NOMO-1 treated with dmso at 0.1 percent for 144 hours (cell line): ENCODE data around the gene C11orf68.

ENCODE experiments used
- DNase-seq: peaks from one replicate; lab custom pipeline; 2025; ENCODE audit not compliant: unreplicated experiment; lab: John Stamatoyannopoulos, UW

C11orf68 gene

GRCh38 chr11:65891219-65892136 lies 27.4 kb downstream of the C11orf68 start:
- no peak for DNase-seq

DNA sequence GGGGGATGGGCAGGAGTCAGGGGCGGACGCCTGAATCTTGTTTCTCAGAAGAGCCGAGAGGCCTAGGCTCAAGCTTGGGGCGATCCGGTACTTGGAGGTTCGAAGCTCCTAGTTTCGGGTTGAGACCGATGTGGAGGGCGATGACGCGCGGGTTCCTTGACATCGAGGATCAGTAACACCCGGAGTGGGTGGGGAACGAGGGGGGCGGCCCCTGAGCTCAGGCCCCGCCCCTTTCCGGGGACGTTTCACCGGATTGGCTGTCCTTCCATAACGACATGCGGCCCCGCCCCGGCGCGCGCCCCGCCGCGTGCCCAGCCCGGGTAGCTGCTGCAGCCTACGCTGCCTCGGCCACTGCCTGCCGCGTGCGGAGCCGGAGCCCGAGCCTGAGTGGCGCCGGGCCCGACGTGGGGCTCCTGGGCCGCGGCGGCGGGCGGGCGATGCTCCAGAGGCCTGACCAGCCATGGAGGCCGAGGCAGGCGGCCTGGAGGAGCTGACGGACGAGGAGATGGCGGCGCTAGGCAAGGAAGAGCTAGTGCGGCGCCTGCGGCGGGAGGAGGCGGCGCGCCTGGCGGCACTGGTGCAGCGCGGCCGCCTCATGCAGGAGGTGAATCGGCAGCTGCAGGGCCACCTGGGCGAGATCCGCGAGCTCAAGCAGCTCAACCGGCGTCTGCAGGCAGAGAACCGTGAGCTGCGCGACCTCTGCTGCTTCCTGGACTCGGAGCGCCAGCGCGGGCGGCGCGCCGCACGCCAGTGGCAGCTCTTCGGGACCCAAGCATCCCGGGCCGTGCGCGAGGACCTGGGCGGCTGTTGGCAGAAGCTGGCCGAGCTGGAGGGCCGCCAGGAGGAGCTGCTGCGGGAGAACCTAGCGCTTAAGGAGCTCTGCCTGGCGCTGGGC lies 28.3 kb downstream of the C11orf68 start, which contains the start of gene CCDC85B:
TSS of gene CCDC85B (plus strand) at position 350 of the 895 bp plus-strand sequence. CDS start at position 461, 111 bp downstream.
- DNase-seq = peak; percentile 85

- DNase-seq = peak; percentile 95
Observed at GRCh38 chr11:65888163-65888814, 30.6 kb downstream of the C11orf68 start, which contains the start of gene FIBP. Gene FIBP, minus strand, starts transcription at chr11:65888471. Its CDS starts 53 bp downstream, at chr11:65888418.

- DNase-seq = no peak
Observed at GRCh38 chr11:65887723-65888162, 31.1 kb downstream of the C11orf68 start.

- DNase-seq = no peak
Observed at GRCh38 chr11:65886826-65887722, 31.8 kb downstream of the C11orf68 start.

DNA sequence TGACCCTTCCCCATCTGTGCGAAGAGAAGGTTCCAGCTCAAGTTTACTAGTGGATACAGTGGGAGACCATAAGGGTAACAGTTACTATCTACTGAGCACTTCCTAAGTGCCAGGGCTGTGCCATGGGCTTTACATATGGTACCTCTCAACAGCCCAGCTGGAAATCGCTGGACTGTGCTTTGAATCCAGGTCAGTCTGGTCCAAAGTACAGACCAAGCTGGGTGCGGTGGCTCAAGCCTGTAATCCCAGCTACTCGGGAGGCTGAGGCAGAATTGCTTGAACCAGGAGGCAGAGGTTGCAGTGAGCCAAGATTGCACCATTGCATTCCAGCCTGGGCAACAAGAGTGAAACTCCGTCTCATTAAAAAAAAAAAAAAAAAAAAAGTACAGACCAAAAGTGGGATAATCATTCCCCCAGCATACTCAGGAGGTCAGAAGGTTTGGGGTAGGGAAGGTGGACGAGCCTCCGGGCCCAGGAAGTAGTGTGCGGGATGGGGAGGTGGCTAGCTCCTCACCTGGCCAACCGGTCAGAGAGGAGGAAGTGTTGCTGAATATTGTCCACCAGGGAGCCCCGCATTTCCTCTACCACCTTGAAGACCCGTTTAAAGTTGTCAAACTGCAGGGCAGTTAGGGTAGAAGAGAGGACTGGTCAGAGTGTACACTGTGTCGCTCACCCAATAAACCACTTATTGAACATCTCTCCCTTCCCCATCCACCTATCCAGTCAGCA lies 32.9 kb downstream of the C11orf68 start:
- DNase-seq = no peak

DNA sequence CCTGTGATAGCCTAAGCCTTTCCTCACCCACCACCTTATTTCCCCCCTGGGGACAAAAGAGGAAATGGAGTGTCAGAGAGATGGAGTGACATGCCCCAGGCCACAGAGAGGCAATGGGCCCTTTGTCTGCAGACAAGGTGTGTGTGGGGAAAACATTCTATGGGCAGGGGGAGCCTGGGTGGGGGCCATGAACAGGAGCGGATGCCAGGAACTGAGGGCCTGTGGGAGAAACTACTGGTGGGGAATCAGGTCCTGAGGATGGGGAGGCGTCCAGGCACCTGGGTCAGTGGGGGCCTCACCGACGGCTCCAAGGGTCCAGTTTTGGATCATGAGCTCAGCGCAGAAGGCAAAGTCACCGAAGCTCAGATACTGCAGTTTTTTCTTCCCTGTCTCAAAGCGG lies 33.6 kb downstream of the C11orf68 start:
- DNase-seq = no peak

- peak; percentile 72 for DNase-seq
Observed at GRCh38 chr11:65884716-65885092, 34.2 kb downstream of the C11orf68 start.

GRCh38 chr11:65883786-65884715 lies 34.8 kb downstream of the C11orf68 start:
- no peak for DNase-seq

DNA sequence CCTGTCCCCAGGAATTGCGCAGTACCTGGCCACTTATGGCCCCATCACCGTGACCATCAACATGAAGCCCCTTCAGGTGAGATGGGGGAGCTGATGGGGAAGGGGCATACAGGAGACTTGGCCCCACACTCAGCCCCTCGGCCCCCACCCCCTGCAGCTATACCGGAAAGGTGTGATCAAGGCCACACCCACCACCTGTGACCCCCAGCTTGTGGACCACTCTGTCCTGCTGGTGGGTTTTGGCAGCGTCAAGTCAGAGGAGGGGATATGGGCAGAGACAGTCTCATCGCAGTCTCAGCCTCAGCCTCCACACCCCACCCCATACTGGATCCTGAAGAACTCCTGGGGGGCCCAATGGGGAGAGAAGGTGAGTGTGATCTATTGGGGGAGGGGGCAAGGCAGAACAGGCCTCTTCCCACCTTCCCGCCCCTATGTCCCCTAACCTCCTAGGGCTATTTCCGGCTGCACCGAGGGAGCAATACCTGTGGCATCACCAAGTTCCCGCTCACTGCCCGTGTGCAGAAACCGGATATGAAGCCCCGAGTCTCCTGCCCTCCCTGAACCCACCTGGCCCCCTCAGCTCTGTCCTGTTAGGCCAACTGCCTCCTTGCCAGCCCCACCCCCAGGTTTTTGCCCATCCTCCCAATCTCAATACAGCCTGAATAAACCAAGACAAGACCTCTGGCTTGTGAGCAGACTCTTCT lies 35.7 kb downstream of the C11orf68 start:
- DNase-seq = no peak

DNA sequence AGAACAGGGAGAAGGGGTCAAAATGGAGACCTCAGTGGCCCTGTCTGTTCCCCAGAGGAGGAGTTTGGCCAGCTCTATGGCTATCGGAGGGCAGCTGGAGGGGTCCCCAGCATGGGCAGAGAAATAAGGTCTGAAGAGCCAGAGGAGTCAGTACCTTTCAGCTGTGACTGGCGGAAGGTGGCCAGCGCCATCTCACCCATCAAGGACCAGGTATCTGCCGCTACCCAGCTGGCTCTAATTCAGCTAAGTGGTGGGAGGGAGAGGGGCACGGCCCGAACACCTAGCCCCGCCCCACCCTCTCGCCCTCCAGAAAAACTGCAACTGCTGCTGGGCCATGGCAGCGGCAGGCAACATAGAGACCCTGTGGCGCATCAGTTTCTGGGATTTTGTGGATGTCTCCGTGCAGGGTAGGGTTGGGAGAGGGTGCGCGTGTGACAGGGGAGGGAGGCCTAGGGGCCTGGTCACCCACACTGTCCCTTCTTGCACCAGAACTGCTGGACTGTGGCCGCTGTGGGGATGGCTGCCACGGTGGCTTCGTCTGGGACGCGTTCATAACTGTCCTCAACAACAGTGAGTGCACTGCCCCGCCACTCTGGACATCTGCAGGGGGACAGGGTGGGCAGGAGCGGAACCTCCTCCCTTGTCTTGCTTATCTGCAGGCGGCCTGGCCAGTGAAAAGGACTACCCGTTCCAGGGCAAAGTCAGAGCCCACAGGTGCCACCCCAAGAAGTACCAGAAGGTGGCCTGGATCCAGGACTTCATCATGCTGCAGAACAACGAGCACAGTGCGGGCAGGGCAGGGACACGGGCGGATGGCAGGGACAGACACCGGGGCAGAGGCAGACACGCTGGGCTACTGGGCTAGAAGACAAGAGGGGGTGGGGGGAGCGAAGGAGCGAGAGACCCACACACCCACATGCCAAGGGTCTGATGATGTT lies 36.5 kb downstream of the C11orf68 start:
- no peak for DNase-seq

DNA sequence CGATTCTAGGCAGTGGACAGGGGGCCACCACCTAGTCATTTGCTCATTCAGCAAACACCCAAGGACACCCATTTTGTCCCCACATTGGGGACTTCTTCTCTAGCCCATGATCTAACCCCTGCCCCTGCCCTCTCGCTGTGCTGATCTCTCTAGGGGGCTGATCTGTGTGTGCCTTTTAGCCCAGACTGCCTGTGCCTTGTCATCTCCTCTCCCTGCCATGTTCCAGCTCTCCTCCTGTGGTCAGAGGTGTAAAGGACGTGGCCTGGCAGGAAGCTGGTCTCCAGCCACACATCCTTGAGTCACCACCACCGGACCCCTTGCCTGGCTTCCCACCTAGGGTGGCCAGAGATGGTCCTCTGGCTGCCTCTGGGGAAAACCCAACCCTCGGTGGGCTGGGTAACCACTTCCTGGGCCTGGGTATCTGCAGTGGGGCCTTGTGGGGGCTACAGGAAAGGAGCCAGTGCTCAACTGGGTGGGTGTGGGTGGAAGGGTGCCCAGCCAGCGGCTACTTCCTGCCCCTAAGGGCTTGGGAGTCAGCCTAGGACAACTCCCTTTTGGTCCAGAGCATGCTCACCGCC lies 37.9 kb downstream of the C11orf68 start:
- no peak for DNase-seq

DNA sequence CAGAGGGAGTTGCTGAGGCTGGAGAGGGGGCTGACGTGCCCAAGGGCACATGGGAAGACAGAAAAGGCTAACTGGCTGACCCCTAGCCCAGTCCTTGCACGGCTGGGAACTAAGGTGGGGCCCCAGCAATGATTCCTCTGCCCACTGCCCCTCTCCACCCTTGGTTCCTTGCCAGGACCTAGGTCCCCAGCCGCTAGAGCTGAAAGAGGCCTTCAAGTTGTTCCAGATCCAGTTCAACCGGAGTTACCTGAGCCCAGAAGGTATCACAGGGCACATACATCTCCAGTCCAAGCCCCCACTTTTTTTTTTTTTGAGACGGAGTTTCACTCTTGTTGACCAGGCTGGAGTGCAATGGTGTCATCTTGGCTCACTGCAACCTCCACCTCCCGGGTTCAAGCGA lies 38.8 kb downstream of the C11orf68 start:
- DNase-seq = no peak

- no peak for DNase-seq
Observed at GRCh38 chr11:65879617-65880016, 39.2 kb downstream of the C11orf68 start, which contains the start of gene CTSW. Gene CTSW, plus strand, starts transcription at chr11:65879837. Its CDS starts 18 bp downstream, at chr11:65879855.

DNA sequence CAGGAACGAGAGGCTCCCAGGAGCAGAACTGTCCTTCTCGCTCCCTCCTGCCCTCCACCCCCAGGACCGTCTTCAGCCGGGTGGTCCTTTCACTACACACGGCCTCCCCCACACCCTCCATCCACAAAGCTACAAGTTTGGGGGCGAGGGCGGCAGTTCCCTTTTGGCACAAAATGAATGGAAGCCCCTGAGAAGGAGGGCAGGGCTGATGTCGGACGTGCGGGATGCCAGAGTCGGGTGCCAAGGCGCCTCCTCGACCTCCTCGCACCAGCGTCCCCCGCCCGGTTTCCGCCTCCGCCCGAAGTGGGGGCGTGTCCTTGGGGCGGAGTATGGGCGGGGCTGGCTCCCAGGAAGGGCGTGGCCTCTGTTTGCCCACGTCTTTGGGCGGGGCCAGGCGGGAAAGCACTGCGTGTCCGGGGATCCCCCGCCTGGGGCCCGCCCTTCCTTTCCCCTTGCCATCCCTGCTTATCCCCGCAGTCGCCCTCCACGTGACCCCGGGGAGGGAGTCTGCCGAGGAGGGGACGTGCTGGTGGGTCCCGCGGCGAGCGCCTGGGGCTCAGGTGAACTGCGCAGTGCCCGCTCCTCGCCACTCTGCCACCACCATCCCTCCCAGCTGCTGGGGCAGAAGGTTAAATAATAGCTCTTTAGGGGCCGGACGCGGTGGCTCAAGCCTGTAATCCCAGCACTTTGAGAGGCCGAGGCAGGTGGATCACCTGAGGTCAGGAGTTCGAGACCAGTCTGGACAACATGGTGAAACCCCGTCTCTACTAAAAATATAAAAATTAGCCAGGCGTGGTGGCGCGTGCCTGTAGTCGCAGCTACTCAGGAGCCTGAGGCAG lies 45.3 kb downstream of the C11orf68 start:
- DNase-seq = peak; percentile 69
